MM.1S (cell line): ENCODE measurements around the gene ARHGAP8.

Experiments
- DNase-seq: peaks from one replicate; pipeline ENCODE4 v3.0.0-alpha.2; 2015
- H2AFZ ChIP-seq: fragments of 300-600 bp; sonication (generic); 2 replicates; pipeline ENCODE4 v1.6.0; 2016; ENCODE audit warnings: antibody characterized with exemption, low read length
- H3F3A ChIP-seq: fragments of 300-600 bp; sonication (generic); 2 replicates; pipeline ENCODE4 v1.6.1; 2016; ENCODE audit warnings: mild to moderate bottlenecking, antibody characterized with exemption, low read length, moderate library complexity, mixed read lengths; ENCODE audit not compliant: insufficient read depth
- H3K27ac ChIP-seq: fragments of 300-600 bp; sonication (generic); 2 replicates; pipeline ENCODE4 v1.5.1; 2016; ENCODE audit warnings: mild to moderate bottlenecking, low read length
- H3K27me3 ChIP-seq: fragments of 300-600 bp; sonication (generic); replicated peaks from 2 replicates; pipeline ENCODE4 v1.6.0; 2016; ENCODE audit warnings: low read length; ENCODE audit not compliant: insufficient read depth
- H3K36me3 ChIP-seq: fragments of 300-600 bp; sonication (generic); replicated peaks from 2 replicates; pipeline ENCODE4 v1.6.1; 2016; ENCODE audit warnings: mild to moderate bottlenecking, low read length, mixed read lengths; ENCODE audit not compliant: insufficient read depth
- H3K4me1 ChIP-seq: fragments of 300-600 bp; sonication (generic); 2 replicates; pipeline ENCODE4 v1.6.1; 2016; ENCODE audit warnings: low read length, mixed read lengths
- H3K4me2 ChIP-seq: fragments of 300-600 bp; sonication (generic); 2 replicates; pipeline ENCODE4 v1.6.0; 2016; ENCODE audit warnings: low read depth, low read length
- H3K4me3 ChIP-seq: fragments of 300-600 bp; sonication (generic); 2 replicates; pipeline ENCODE4 v1.5.1; 2016; ENCODE audit warnings: low read length, mixed read lengths
- H3K79me2 ChIP-seq: fragments of 300-600 bp; sonication (generic); 2 replicates; pipeline ENCODE4 v1.6.1; 2016; ENCODE audit warnings: mixed run types, low read length, mixed read lengths
- H3K9ac ChIP-seq: fragments of 300-600 bp; sonication (generic); 2 replicates; pipeline ENCODE4 v1.6.1; 2016; ENCODE audit warnings: low read length, mixed read lengths
- H3K9me2 ChIP-seq: fragments of 300-600 bp; sonication (generic); replicated peaks from 2 replicates; pipeline ENCODE4 v1.6.1; 2016; ENCODE audit warnings: mild to moderate bottlenecking, low read length, mixed read lengths; ENCODE audit not compliant: insufficient read depth
- H3K9me3 ChIP-seq: fragments of 300-600 bp; sonication (generic); replicated peaks from 2 replicates; pipeline ENCODE4 v1.6.1; 2016; ENCODE audit warnings: mild to moderate bottlenecking, low read length, mixed read lengths; ENCODE audit not compliant: insufficient read depth
- H4K20me1 ChIP-seq: fragments of 300-600 bp; sonication (generic); 2 replicates; pipeline ENCODE4 v1.6.1; 2016; ENCODE audit warnings: mild to moderate bottlenecking, low read length, moderate library complexity, mixed read lengths; ENCODE audit not compliant: insufficient read depth
- CTCF ChIP-seq: fragments of 300-600 bp; sonication (generic); IDR thresholded peaks from 2 replicates; pipeline ENCODE4 v1.5.1; 2016; ENCODE audit warnings: antibody characterized with exemption, low read length, mixed read lengths
- EZH2 ChIP-seq: fragments of 300-600 bp; sonication (generic); optimal IDR thresholded peaks from 2 replicates; pipeline ENCODE3; 2017; ENCODE audit warnings: low read depth, mild to moderate bottlenecking, antibody characterized with exemption, low read length, mixed read lengths
- EZH2phosphoT487 ChIP-seq: fragments of 300-600 bp; sonication (generic); IDR thresholded peaks from 2 replicates; pipeline ENCODE4 v1.6.1; 2018; ENCODE audit warnings: antibody characterized with exemption, low read length

ARHGAP8 gene

GRCh38 chr22:44728761-44729324, 23.5 kb upstream of the ARHGAP8 start:
- TF ChIP-seq EZH2phosphoT487 (no peak), EZH2 (no peak), CTCF (no peak)
- Histone ChIP-seq H3K36me3 (no peaks in the 10 kb centered on the region), H3K4me1 (no peaks in the 10 kb centered on the region), H3K79me2 (no peaks in the 10 kb centered on the region), H3K9me3 (no peaks in the 10 kb centered on the region), H3K27me3 (peaks cover 76% of the 10 kb centered on the region), H3K9me2 (no peaks in the 10 kb centered on the region), H4K20me1 (no peaks in the 10 kb centered on the region), H3K4me2 (no peak overlapping the region), H3K27ac (no peak overlapping the region), H3K9ac (no peak overlapping the region), H2AFZ (no peak overlapping the region), H3F3A (no peaks in the 10 kb centered on the region), H3K4me3 (no peak overlapping the region)
- DNase-seq = no peak

- TF ChIP-seq CTCF (no peak), EZH2phosphoT487 (no peak), EZH2 (no peak)
- H2AFZ ChIP-seq = no peak overlapping the region
- no peak overlapping the region for H3K27ac ChIP-seq
- no peaks in the 10 kb centered on the region for H3F3A ChIP-seq
- no peaks in the 10 kb centered on the region for H4K20me1 ChIP-seq
- no peaks in the 10 kb centered on the region for H3K79me2 ChIP-seq
- no peak overlapping the region for H3K4me3 ChIP-seq
- H3K36me3 ChIP-seq = no peaks in the 10 kb centered on the region
- no peak for DNase-seq
- no peaks in the 10 kb centered on the region for H3K9me2 ChIP-seq
- H3K27me3 ChIP-seq = peaks cover 74% of the 10 kb centered on the region
- H3K9me3 ChIP-seq = no peaks in the 10 kb centered on the region
- H3K9ac ChIP-seq = no peak overlapping the region
- H3K4me1 ChIP-seq = no peaks in the 10 kb centered on the region
- no peak overlapping the region for H3K4me2 ChIP-seq
These were observed 22.9 kb upstream of the ARHGAP8 start for GRCh38 chr22:44729391-44730021.

- Histone ChIP-seq H3K79me2 (no peaks in the 10 kb centered on the region), H3K27me3 (peaks cover 70% of the 10 kb centered on the region), H3K9me3 (no peaks in the 10 kb centered on the region), H2AFZ (no peak overlapping the region), H3K9ac (no peak overlapping the region), H3K4me2 (no peak overlapping the region), H4K20me1 (no peaks in the 10 kb centered on the region), H3K4me3 (no peak overlapping the region), H3K27ac (no peak overlapping the region), H3K4me1 (no peaks in the 10 kb centered on the region), H3K36me3 (no peaks in the 10 kb centered on the region), H3K9me2 (no peaks in the 10 kb centered on the region), H3F3A (no peaks in the 10 kb centered on the region)
- no peak for DNase-seq
- no peak for TF ChIP-seq CTCF
- TF ChIP-seq EZH2 = no peak
- no peak for TF ChIP-seq EZH2phosphoT487
These were observed 22.4 kb upstream of the ARHGAP8 start for GRCh38 chr22:44730022-44730393.
